ENCODE measurements around the gene AWAT1. TPM values are rescaled to one million over a fixed set of nuclear protein-coding genes. Genes with fewer than 3 reads are reported as not detected.

The AWAT1 gene
- total and polyA plus RNA-seq, 7 experiments from 2014 or later = not detected

DNA sequence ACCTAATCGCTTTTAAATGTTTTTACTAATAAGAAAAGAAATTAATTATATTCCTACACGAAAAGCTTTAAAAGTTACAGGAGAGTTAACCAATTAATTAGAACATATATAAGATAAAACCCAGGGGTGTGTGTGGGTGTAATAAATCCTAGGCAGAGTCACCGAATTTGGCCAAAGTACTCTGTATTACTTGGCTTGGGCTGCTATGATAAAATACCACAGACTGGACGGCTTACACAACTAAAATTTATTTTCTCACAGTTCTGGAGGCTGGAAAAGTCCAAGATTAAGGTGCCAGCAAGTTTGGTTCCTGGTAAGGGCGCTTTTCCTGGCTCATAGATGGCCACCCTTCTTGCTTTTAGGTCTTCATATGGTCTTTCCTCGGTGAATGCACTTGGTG is 10.4 kb downstream of the AWAT1 start:
- intact Hi-C loops (cut with micrococcal nuclease) = no loop called here
- H3K4me1 ChIP-seq (ENCODE audit: control insufficient read depth in 2 of 2, insufficient read depth in 2 of 2, low read length in 2 of 2) = no peaks in the 10 kb centered on the region
- ChIA-PET POLR2A (no interaction called here), CTCF (no interaction called here)
- Mint-ChIP-seq H3K4me3 (no peak overlapping the region), H3K9me3 (no peaks in the 10 kb centered on the region), H3K4me1 (no peaks in the 10 kb centered on the region), H3K36me3 (peaks cover 0 to 2% (median 0%) of the 10 kb centered on the region in 5 donors), H3K27ac (no peak overlapping the region), H3K27me3 (no peaks in the 10 kb centered on the region)
- no peaks in the 10 kb centered on the region for H3K27me3 ChIP-seq (ENCODE audit: control insufficient read depth in 2 of 2, insufficient read depth in 2 of 2, low read length in 2 of 2)
- no peak overlapping the region for H3K4me3 ChIP-seq (ENCODE audit: low read length)
- no peaks in the 10 kb centered on the region for H3K36me3 ChIP-seq (ENCODE audit: control insufficient read depth in 2 of 3, insufficient read depth in 3 of 3, low read length in 3 of 3)
- ATAC-seq (no peak), DNase-seq (no peak)
- no peaks in the 10 kb centered on the region for H3K9me3 ChIP-seq (ENCODE audit: control insufficient read depth in 2 of 3, low read length in 3 of 3)
- H3K27ac ChIP-seq (ENCODE audit: low read depth, low read length) = no peak overlapping the region

- H3K27ac ChIP-seq (ENCODE audit: low read depth, low read length) = no peak overlapping the region
- H3K36me3 Mint-ChIP-seq = no peaks in the 10 kb centered on the region
- DNase-seq = no peak
- no peaks in the 10 kb centered on the region for H3K27me3 Mint-ChIP-seq
- no peaks in the 10 kb centered on the region for H3K4me1 Mint-ChIP-seq
- no peak overlapping the region for H3K27ac Mint-ChIP-seq
- no peak overlapping the region for H3K4me3 Mint-ChIP-seq
- ATAC-seq = no peak
- intact Hi-C loops (cut with micrococcal nuclease) = no loop called here
- H3K36me3 ChIP-seq (ENCODE audit: control insufficient read depth in 2 of 3, insufficient read depth in 3 of 3, low read length in 3 of 3) = no peaks in the 10 kb centered on the region
- no peak overlapping the region for H3K4me3 ChIP-seq (ENCODE audit: low read length)
- POLR2A ChIA-PET = no interaction called here
- no peaks in the 10 kb centered on the region for H3K9me3 Mint-ChIP-seq
- H3K27me3 ChIP-seq (ENCODE audit: control insufficient read depth in 2 of 2, insufficient read depth in 2 of 2, low read length in 2 of 2) = no peaks in the 10 kb centered on the region
- H3K9me3 ChIP-seq (ENCODE audit: control insufficient read depth in 2 of 3, low read length in 3 of 3) = no peaks in the 10 kb centered on the region
- CTCF ChIA-PET = no interaction called here
- no peaks in the 10 kb centered on the region for H3K4me1 ChIP-seq (ENCODE audit: control insufficient read depth in 2 of 2, insufficient read depth in 2 of 2, low read length in 2 of 2)
Observed at GRCh38 chrX:70247252-70247651, 12.8 kb downstream of the AWAT1 start.

DNA sequence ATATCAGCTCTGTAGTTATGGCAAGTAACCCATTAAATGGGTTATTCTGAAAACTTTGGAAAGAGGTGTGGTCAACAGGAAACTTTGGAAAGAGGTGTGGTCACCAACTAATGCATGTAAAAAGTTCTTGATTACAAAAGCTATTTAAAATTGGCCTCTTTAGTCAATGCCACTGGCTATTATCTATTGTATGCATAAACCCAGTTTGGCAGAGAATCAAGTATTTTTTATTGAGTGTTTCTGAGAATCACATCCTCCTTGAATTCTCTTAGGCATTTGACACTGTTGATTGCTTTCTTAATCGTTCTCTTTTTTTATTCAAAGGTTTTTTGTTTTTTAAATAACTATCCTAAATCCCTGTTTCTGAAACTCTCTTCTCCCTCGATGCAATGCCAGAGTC is 18.0 kb downstream of the AWAT1 start:
- Histone ChIP-seq H3K9me3 (ENCODE audit: control insufficient read depth in 2 of 3, low read length in 3 of 3) (no peaks in the 10 kb centered on the region), H3K4me3 (ENCODE audit: low read length) (no peak overlapping the region), H3K27ac (ENCODE audit: low read depth, low read length) (no peak overlapping the region), H3K27me3 (ENCODE audit: control insufficient read depth in 2 of 2, insufficient read depth in 2 of 2, low read length in 2 of 2) (no peaks in the 10 kb centered on the region), H3K36me3 (ENCODE audit: control insufficient read depth in 2 of 3, insufficient read depth in 3 of 3, low read length in 3 of 3) (no peaks in the 10 kb centered on the region), H3K4me1 (ENCODE audit: control insufficient read depth in 2 of 2, insufficient read depth in 2 of 2, low read length in 2 of 2) (no peaks in the 10 kb centered on the region)
- Mint-ChIP-seq H3K36me3 (peaks cover 0 to 18% (median 6%) of the 10 kb centered on the region in 5 donors), H3K4me1 (peaks cover 0 to 6% (median 0%) of the 10 kb centered on the region in 7 donors), H3K27me3 (no peaks in the 10 kb centered on the region), H3K9me3 (no peaks in the 10 kb centered on the region), H3K4me3 (no peak overlapping the region), H3K27ac (no peak overlapping the region)
- DNase-seq (no peak), ATAC-seq (no peak)
- CTCF ChIA-PET = no interaction called here
- intact Hi-C loops (cut with micrococcal nuclease) = no loop called here
- POLR2A ChIA-PET = interaction anchor here (0.6 to 0.7 kb wide), 2 partner anchors 55 to 218 kb away, joined by 3 to 4 read pairs; no protein-coding TSS in a partner anchor

DNA sequence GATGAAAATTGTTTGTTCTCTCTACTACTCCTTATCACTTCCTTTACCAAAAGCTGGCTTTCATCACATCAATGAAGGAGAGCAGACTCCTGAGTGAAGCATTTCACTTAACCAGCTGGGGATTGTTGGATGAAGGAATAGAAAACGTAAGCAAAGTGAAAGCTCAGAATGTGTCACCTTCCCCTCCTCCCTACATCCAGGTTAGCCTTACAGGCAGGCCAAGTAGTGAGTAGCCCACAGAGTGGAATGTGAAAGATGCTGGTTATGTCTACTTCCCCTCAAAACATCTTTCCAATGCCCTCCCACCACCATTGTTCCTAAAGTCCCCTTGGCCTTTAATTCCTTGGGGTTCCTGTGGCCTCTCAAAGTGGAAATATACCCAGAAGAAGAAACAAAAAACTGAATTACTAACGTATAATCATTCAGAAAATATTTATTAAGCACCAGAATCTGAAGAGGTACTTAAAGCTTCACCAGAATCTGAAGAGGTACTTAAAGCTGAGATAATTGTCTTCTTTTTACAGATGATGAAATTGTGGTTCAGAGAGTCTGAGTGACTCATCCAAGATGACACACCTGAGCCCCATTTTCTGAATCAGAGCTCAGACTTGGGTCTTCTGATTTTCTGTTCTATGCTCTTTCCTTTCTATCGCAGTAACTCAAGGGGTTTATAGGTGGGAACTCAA is 19.1 kb downstream of the AWAT1 start:
- Histone ChIP-seq H3K27ac (ENCODE audit: low read depth, low read length) (no peak overlapping the region), H3K36me3 (ENCODE audit: control insufficient read depth in 2 of 3, insufficient read depth in 3 of 3, low read length in 3 of 3) (no peaks in the 10 kb centered on the region), H3K4me1 (ENCODE audit: control insufficient read depth in 2 of 2, insufficient read depth in 2 of 2, low read length in 2 of 2) (no peaks in the 10 kb centered on the region), H3K9me3 (ENCODE audit: control insufficient read depth in 2 of 3, low read length in 3 of 3) (no peaks in the 10 kb centered on the region), H3K4me3 (ENCODE audit: low read length) (no peak overlapping the region), H3K27me3 (ENCODE audit: control insufficient read depth in 2 of 2, insufficient read depth in 2 of 2, low read length in 2 of 2) (no peaks in the 10 kb centered on the region)
- no peak overlapping the region for H3K27ac Mint-ChIP-seq
- CTCF ChIA-PET = no interaction called here
- H3K9me3 Mint-ChIP-seq = no peaks in the 10 kb centered on the region
- POLR2A ChIA-PET = no interaction called here
- DNase-seq (no peak), ATAC-seq (no peak)
- H3K27me3 Mint-ChIP-seq = no peaks in the 10 kb centered on the region
- peaks cover 0 to 6% (median 0%) of the 10 kb centered on the region in 7 donors for H3K4me1 Mint-ChIP-seq
- peaks cover 0 to 18% (median 6%) of the 10 kb centered on the region in 5 donors for H3K36me3 Mint-ChIP-seq
- intact Hi-C loops (cut with micrococcal nuclease) = no loop called here
- no peak overlapping the region for H3K4me3 Mint-ChIP-seq

- POLR2A ChIA-PET = no interaction called here
- peaks cover 0 to 6% (median 0%) of the 10 kb centered on the region in 7 donors for H3K4me1 Mint-ChIP-seq
- ATAC-seq = no peak
Observed at GRCh38 chrX:70254063-70254400, 19.6 kb downstream of the AWAT1 start.

GRCh38 chrX:70254909-70255308 is 20.5 kb downstream of the AWAT1 start:
- ATAC-seq (no peak), DNase-seq (no peak)
- Histone ChIP-seq H3K4me3 (ENCODE audit: low read length) (no peak overlapping the region), H3K9me3 (ENCODE audit: control insufficient read depth in 2 of 3, low read length in 3 of 3) (no peaks in the 10 kb centered on the region), H3K4me1 (ENCODE audit: control insufficient read depth in 2 of 2, insufficient read depth in 2 of 2, low read length in 2 of 2) (no peaks in the 10 kb centered on the region), H3K27me3 (ENCODE audit: control insufficient read depth in 2 of 2, insufficient read depth in 2 of 2, low read length in 2 of 2) (no peaks in the 10 kb centered on the region), H3K36me3 (ENCODE audit: control insufficient read depth in 2 of 3, insufficient read depth in 3 of 3, low read length in 3 of 3) (no peaks in the 10 kb centered on the region), H3K27ac (ENCODE audit: low read depth, low read length) (no peak overlapping the region)
- ChIA-PET POLR2A (no interaction called here), CTCF (no interaction called here)
- intact Hi-C loops (cut with micrococcal nuclease) = no loop called here
- no peaks in the 10 kb centered on the region for H3K9me3 Mint-ChIP-seq
- H3K4me1 Mint-ChIP-seq = peaks cover 0 to 6% (median 0%) of the 10 kb centered on the region in 7 donors
- H3K27ac Mint-ChIP-seq = no peak overlapping the region
- H3K36me3 Mint-ChIP-seq = peaks cover 0 to 21% (median 6%) of the 10 kb centered on the region in 5 donors
- no peaks in the 10 kb centered on the region for H3K27me3 Mint-ChIP-seq
- H3K4me3 Mint-ChIP-seq = no peak overlapping the region

More at GRCh38 chrX:70254063-70254400, 19.6 kb downstream of the AWAT1 start:
- H3K36me3 Mint-ChIP-seq = peaks cover 0 to 18% (median 6%) of the 10 kb centered on the region in 5 donors
- CTCF ChIA-PET = no interaction called here
- no peak for DNase-seq
- Histone ChIP-seq H3K4me3 (ENCODE audit: low read length) (no peak overlapping the region), H3K9me3 (ENCODE audit: control insufficient read depth in 2 of 3, low read length in 3 of 3) (no peaks in the 10 kb centered on the region), H3K27ac (ENCODE audit: low read depth, low read length) (no peak overlapping the region), H3K27me3 (ENCODE audit: control insufficient read depth in 2 of 2, insufficient read depth in 2 of 2, low read length in 2 of 2) (no peaks in the 10 kb centered on the region), H3K4me1 (ENCODE audit: control insufficient read depth in 2 of 2, insufficient read depth in 2 of 2, low read length in 2 of 2) (no peaks in the 10 kb centered on the region), H3K36me3 (ENCODE audit: control insufficient read depth in 2 of 3, insufficient read depth in 3 of 3, low read length in 3 of 3) (no peaks in the 10 kb centered on the region)
- intact Hi-C loops (cut with micrococcal nuclease) = no loop called here
- no peaks in the 10 kb centered on the region for H3K9me3 Mint-ChIP-seq
- no peaks in the 10 kb centered on the region for H3K27me3 Mint-ChIP-seq
- H3K27ac Mint-ChIP-seq = no peak overlapping the region
- H3K4me3 Mint-ChIP-seq = no peak overlapping the region

GRCh38 chrX:70255452-70255851 is 21.0 kb downstream of the AWAT1 start:
- ChIA-PET CTCF (no interaction called here), POLR2A (no interaction called here)
- H3K4me1 Mint-ChIP-seq = peaks cover 0 to 6% (median 0%) of the 10 kb centered on the region in 7 donors
- Histone ChIP-seq H3K27me3 (ENCODE audit: control insufficient read depth in 2 of 2, insufficient read depth in 2 of 2, low read length in 2 of 2) (no peaks in the 10 kb centered on the region), H3K4me1 (ENCODE audit: control insufficient read depth in 2 of 2, insufficient read depth in 2 of 2, low read length in 2 of 2) (no peaks in the 10 kb centered on the region), H3K27ac (ENCODE audit: low read depth, low read length) (no peak overlapping the region), H3K4me3 (ENCODE audit: low read length) (no peak overlapping the region), H3K36me3 (ENCODE audit: control insufficient read depth in 2 of 3, insufficient read depth in 3 of 3, low read length in 3 of 3) (no peaks in the 10 kb centered on the region), H3K9me3 (ENCODE audit: control insufficient read depth in 2 of 3, low read length in 3 of 3) (no peaks in the 10 kb centered on the region)
- DNase-seq (no peak), ATAC-seq (no peak)
- no peaks in the 10 kb centered on the region for H3K9me3 Mint-ChIP-seq
- H3K27ac Mint-ChIP-seq = no peak overlapping the region
- H3K27me3 Mint-ChIP-seq = no peaks in the 10 kb centered on the region
- intact Hi-C loops (cut with micrococcal nuclease) = no loop called here
- H3K36me3 Mint-ChIP-seq = peaks cover 0 to 21% (median 6%) of the 10 kb centered on the region in 5 donors
- no peak overlapping the region for H3K4me3 Mint-ChIP-seq
